HEK293 (cell line): ENCODE measurements around the gene TRPM7.

Experiments
- YY1 ChIP-seq: fragments of 450-650 bp; formaldehyde crosslinking; IDR thresholded peaks from 2 replicates; pipeline ENCODE4 v1.5.1; 2018; ENCODE audit warnings: missing biosample characterization, missing genetic modification characterization
- ZBTB8A ChIP-seq: fragments of 450-650 bp; formaldehyde crosslinking; IDR thresholded peaks from 2 replicates; pipeline ENCODE4 v1.5.1; 2016; ENCODE audit warnings: missing biosample characterization, missing genetic modification characterization
- ZNF324 ChIP-seq: fragments of 450-650 bp; formaldehyde crosslinking; IDR thresholded peaks from 2 replicates; pipeline ENCODE4 v1.5.1; 2016; ENCODE audit warnings: missing biosample characterization, missing genetic modification characterization
- ZNF423 ChIP-seq: fragments of 450-650 bp; formaldehyde crosslinking; IDR thresholded peaks from 2 replicates; pipeline ENCODE4 v1.5.1; 2016; ENCODE audit warnings: missing biosample characterization, missing genetic modification characterization
- ZNF48 ChIP-seq: fragments of 450-650 bp; formaldehyde crosslinking; IDR thresholded peaks from 2 replicates; pipeline ENCODE4 v1.5.1; 2016; ENCODE audit warnings: missing biosample characterization, missing genetic modification characterization
- ZNF514 ChIP-seq: fragments of 450-650 bp; formaldehyde crosslinking; IDR thresholded peaks from 2 replicates; pipeline ENCODE4 v1.5.1; 2016; ENCODE audit warnings: missing biosample characterization, missing genetic modification characterization
- ZNF707 ChIP-seq: fragments of 450-650 bp; formaldehyde crosslinking; IDR thresholded peaks from 2 replicates; pipeline ENCODE4 v1.5.1; 2016; ENCODE audit warnings: missing biosample characterization, missing genetic modification characterization
- TF ChIP-seq, protein P1 (sequence below): fragments of 450-650 bp; formaldehyde crosslinking; IDR thresholded peaks from 2 replicates; pipeline ENCODE4 v1.5.1; 2016; ENCODE audit warnings: missing biosample characterization, missing genetic modification characterization
- TF ChIP-seq, protein P2 (sequence below): IDR thresholded peaks from 2 replicates; pipeline ENCODE4 v1.6.1; 2011; ENCODE audit warnings: mild to moderate bottlenecking, low read depth, low read length, borderline replicate concordance
- TF ChIP-seq, protein P3 (sequence below): fragments of 450-650 bp; formaldehyde crosslinking; IDR thresholded peaks from 2 replicates; pipeline ENCODE4 v1.5.1; 2016; ENCODE audit warnings: missing biosample characterization, missing genetic modification characterization
- TF ChIP-seq, protein P4 (sequence below): fragments of 450-650 bp; formaldehyde crosslinking; IDR thresholded peaks from 2 replicates; pipeline ENCODE4 v1.5.1; 2016; ENCODE audit warnings: missing biosample characterization, missing genetic modification characterization

DNA sequence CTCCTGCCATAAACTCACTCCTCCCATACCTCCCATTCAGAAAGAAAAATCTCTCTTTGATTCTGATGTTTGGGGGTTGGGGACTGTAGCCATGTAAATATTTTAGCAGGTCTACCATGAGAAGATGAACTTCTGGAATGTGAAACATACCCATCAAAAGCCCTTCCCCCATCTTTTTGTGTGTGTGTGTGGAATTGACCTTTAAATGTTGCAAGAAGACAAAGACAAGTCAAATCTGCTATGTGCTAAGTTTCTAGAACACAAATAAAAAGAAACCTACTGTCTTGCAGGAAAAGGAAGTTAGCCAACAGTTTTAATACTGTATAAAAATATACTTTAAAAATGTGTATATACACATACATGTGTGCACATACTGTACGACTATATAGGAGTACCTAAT lies 110.4 kb downstream of the TRPM7 start:
- TF ChIP-seq, protein P1, sequence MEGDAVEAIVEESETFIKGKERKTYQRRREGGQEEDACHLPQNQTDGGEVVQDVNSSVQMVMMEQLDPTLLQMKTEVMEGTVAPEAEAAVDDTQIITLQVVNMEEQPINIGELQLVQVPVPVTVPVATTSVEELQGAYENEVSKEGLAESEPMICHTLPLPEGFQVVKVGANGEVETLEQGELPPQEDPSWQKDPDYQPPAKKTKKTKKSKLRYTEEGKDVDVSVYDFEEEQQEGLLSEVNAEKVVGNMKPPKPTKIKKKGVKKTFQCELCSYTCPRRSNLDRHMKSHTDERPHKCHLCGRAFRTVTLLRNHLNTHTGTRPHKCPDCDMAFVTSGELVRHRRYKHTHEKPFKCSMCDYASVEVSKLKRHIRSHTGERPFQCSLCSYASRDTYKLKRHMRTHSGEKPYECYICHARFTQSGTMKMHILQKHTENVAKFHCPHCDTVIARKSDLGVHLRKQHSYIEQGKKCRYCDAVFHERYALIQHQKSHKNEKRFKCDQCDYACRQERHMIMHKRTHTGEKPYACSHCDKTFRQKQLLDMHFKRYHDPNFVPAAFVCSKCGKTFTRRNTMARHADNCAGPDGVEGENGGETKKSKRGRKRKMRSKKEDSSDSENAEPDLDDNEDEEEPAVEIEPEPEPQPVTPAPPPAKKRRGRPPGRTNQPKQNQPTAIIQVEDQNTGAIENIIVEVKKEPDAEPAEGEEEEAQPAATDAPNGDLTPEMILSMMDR = no peak
- TF ChIP-seq ZNF48 (tag by site-specific recombination) = no peak
- no peak for TF ChIP-seq YY1 (tag by site-specific recombination)
- no peak for TF ChIP-seq ZNF324 (tag by site-specific recombination)
- no peak for TF ChIP-seq ZNF514 (tag by site-specific recombination)
- TF ChIP-seq, protein P2, sequence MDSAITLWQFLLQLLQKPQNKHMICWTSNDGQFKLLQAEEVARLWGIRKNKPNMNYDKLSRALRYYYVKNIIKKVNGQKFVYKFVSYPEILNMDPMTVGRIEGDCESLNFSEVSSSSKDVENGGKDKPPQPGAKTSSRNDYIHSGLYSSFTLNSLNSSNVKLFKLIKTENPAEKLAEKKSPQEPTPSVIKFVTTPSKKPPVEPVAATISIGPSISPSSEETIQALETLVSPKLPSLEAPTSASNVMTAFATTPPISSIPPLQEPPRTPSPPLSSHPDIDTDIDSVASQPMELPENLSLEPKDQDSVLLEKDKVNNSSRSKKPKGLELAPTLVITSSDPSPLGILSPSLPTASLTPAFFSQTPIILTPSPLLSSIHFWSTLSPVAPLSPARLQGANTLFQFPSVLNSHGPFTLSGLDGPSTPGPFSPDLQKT = no peak
- TF ChIP-seq, protein P3, sequence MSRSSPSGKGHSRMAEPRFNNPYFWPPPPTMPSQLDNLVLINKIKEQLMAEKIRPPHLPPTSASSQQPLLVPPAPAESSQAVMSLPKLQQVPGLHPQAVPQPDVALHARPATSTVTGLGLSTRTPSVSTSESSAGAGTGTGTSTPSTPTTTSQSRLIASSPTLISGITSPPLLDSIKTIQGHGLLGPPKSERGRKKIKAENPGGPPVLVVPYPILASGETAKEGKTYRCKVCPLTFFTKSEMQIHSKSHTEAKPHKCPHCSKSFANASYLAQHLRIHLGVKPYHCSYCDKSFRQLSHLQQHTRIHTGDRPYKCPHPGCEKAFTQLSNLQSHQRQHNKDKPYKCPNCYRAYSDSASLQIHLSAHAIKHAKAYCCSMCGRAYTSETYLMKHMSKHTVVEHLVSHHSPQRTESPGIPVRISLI = no peak
- no peak for TF ChIP-seq ZNF707
- TF ChIP-seq ZNF423 (tag by site-specific recombination) = no peak
- TF ChIP-seq, protein P4, sequence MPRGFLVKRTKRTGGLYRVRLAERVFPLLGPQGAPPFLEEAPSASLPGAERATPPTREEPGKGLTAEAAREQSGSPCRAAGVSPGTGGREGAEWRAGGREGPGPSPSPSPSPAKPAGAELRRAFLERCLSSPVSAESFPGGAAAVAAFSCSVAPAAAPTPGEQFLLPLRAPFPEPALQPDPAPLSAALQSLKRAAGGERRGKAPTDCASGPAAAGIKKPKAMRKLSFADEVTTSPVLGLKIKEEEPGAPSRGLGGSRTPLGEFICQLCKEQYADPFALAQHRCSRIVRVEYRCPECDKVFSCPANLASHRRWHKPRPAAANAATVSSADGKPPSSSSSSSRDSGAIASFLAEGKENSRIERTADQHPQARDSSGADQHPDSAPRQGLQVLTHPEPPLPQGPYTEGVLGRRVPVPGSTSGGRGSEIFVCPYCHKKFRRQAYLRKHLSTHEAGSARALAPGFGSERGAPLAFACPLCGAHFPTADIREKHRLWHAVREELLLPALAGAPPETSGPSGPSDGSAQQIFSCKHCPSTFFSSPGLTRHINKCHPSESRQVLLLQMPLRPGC = no peak
- no peak for TF ChIP-seq ZBTB8A (tag by site-specific recombination)
